GM23248 (cell line): ENCODE data around the gene TRAM2. TPM values are rescaled to one million over a fixed set of nuclear protein-coding genes. Genes with fewer than 3 reads are reported as not detected.

Experiments
- DNase-seq: peaks from one replicate; pipeline ENCODE4 v3.0.0-alpha.2; 2015
- H2AFZ ChIP-seq: fragments of 200-600 bp; sonication (generic); 2 replicates; pipeline ENCODE4 v1.6.1; 2016; ENCODE audit warnings: antibody characterized with exemption
- H3F3A ChIP-seq: fragments of 200-600 bp; sonication (generic); 2 replicates; pipeline ENCODE4 v1.6.1; 2016; ENCODE audit warnings: mild to moderate bottlenecking, antibody characterized with exemption, mixed run types; ENCODE audit not compliant: insufficient read depth
- H3K27ac ChIP-seq: fragments of 200-600 bp; sonication (generic); 2 replicates; pipeline ENCODE4 v1.5.1; 2016; ENCODE audit warnings: mild to moderate bottlenecking
- H3K27me3 ChIP-seq: fragments of 200-600 bp; sonication (generic); replicated peaks from 2 replicates; pipeline ENCODE4 v1.6.1; 2016; ENCODE audit warnings: mild to moderate bottlenecking; ENCODE audit not compliant: insufficient read depth
- H3K36me3 ChIP-seq: fragments of 200-600 bp; sonication (generic); 2 replicates; pipeline ENCODE4 v1.6.1; 2016; ENCODE audit warnings: low read depth, mild to moderate bottlenecking
- H3K4me1 ChIP-seq: fragments of 200-600 bp; sonication (generic); 2 replicates; pipeline ENCODE4 v1.6.1; 2016; ENCODE audit warnings: mild to moderate bottlenecking; ENCODE audit not compliant: insufficient read depth
- H3K4me2 ChIP-seq: fragments of 200-600 bp; sonication (generic); one replicate; pipeline ENCODE4 v1.6.1; 2016; ENCODE audit warnings: mild to moderate bottlenecking; ENCODE audit not compliant: unreplicated experiment
- H3K4me3 ChIP-seq: fragments of 200-600 bp; sonication (generic); 2 replicates; pipeline ENCODE4 v1.5.1; 2016; ENCODE audit warnings: mild to moderate bottlenecking
- H3K79me2 ChIP-seq: fragments of 200-600 bp; sonication (generic); 2 replicates; pipeline ENCODE4 v1.6.1; 2016; ENCODE audit warnings: mild to moderate bottlenecking; ENCODE audit not compliant: insufficient read depth
- H3K9ac ChIP-seq: fragments of 200-600 bp; sonication (generic); 2 replicates; pipeline ENCODE4 v1.6.1; 2016; ENCODE audit warnings: mild to moderate bottlenecking
- H3K9me2 ChIP-seq: fragments of 200-600 bp; sonication (generic); 2 replicates; pipeline ENCODE4 v1.6.1; 2016; ENCODE audit warnings: mixed run types, mild to moderate bottlenecking, moderate library complexity; ENCODE audit not compliant: insufficient read depth
- H3K9me3 ChIP-seq: fragments of 200-600 bp; sonication (generic); one replicate; pipeline ENCODE4 v1.6.1; 2017; ENCODE audit warnings: low read depth
- H4K20me1 ChIP-seq: fragments of 200-600 bp; sonication (generic); 2 replicates; pipeline ENCODE4 v1.6.0; 2016; ENCODE audit not compliant: insufficient read depth
- EZH2 ChIP-seq: fragments of 200-600 bp; sonication (generic); IDR thresholded peaks from 2 replicates; pipeline ENCODE4 v1.6.1; 2018; ENCODE audit warnings: antibody characterized with exemption, mild to moderate bottlenecking; ENCODE audit not compliant: insufficient read depth, poor library complexity, severe bottlenecking
- EZH2phosphoT487 ChIP-seq: fragments of 200-600 bp; sonication (generic); IDR thresholded peaks from 2 replicates; pipeline ENCODE4 v1.6.1; 2018; ENCODE audit warnings: antibody characterized with exemption, moderate library complexity, mild to moderate bottlenecking, low read depth; ENCODE audit not compliant: insufficient read depth
- WGBS, 2 experiments: methylation state at CpG; one replicate each; pipeline ENCODE4 v1.1.6; 2015 to 2017; ENCODE audit warnings: low lambda C conversion rate in 2 of 2, low coverage in 1 of 2; ENCODE audit errors: missing lambda C conversion rate in 2 of 2; 5-methylcytosine and 5-hydroxymethylcytosine counted together
- in situ Hi-C: fragments of 300-500 bp; cut with MboI; formaldehyde crosslinking; loops from 2 replicates; pipeline ENCODE4 v1.15.0; 2020
- polyA plus RNA-seq: library from polyadenylated mRNA; unstranded; fragments of >200 nt; fragmentation: Nextera tagmentation; extraction: Ambion mirVana; gene quantifications from 2 replicates; pipeline ENCODE4 v1.2.1, GENCODE V29; 2016
- total RNA-seq: library from RNA; depleted of rRNA; stranded (reverse); fragments of >200 nt; shearing (Covaris generic); gene quantifications from 2 replicates; pipeline ENCODE4 v1.2.3, GENCODE V29; 2014

The TRAM2 gene
- total and polyA plus RNA-seq, 2 experiments from 2014 or later, result 141 to 174 TPM

- DNase-seq, result no peak
- Histone ChIP-seq H3K36me3 (peaks cover 4% of the 10 kb centered on the region; the same call in 1 of the 2 replicates), H3K4me2 (peak overlapping the region; percentile 96), H3F3A (peaks cover 51% of the 10 kb centered on the region), H3K4me3 (peak overlapping the region; percentile 92), H3K27ac (peak overlapping the region; percentile 93), H3K9me3 (no peaks in the 10 kb centered on the region), H3K9me2 (no peaks in the 10 kb centered on the region), H2AFZ (no peak overlapping the region), H4K20me1 (no peaks in the 10 kb centered on the region), H3K4me1 (peaks cover 40% of the 10 kb centered on the region), H3K27me3 (no peaks in the 10 kb centered on the region), H3K9ac (peak overlapping the region; percentile 98), H3K79me2 (peaks cover 69% of the 10 kb centered on the region)
- WGBS, 2 experiments, result 0% methylated on average over 8 of the region's 8 CpGs
- TF ChIP-seq EZH2phosphoT487, result no peak
- TF ChIP-seq EZH2, result no peak
- in situ Hi-C loops, result no loop called here
Observed at GRCh38 chr6:52576054-52576391, 837 bp downstream of the TRAM2 start.

DNA sequence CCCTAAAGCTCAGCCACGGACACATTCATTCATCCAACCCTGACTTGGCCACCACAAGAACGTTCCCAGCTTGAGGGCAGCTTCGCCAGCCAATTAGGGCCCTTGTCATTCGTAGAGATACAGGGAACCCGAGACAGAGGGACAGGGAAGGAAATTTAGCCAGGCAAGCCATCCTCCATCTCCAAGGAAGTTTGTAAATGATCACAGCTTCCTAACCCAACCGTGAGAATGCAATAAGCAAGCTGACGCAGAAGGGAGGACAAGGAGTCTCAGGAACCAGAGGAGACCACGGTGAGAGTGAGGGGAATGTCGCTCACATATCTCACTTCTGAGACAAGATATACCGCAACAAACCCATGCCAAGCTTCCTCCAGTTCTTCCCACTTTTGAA is 1.4 kb downstream of the TRAM2 start:
- Histone ChIP-seq H4K20me1 (no peaks in the 10 kb centered on the region), H3K9ac (peak overlapping the region; percentile 98), H3K9me2 (no peaks in the 10 kb centered on the region), H3K9me3 (no peaks in the 10 kb centered on the region), H3F3A (peaks cover 55% of the 10 kb centered on the region), H3K79me2 (peaks cover 75% of the 10 kb centered on the region), H3K4me1 (peaks cover 45% of the 10 kb centered on the region), H3K27me3 (no peaks in the 10 kb centered on the region), H3K4me2 (peak overlapping the region; percentile 96), H3K4me3 (peak overlapping the region; percentile 92), H3K27ac (peak overlapping the region; percentile 93), H3K36me3 (peaks cover 4% of the 10 kb centered on the region; the same call in 1 of the 2 replicates), H2AFZ (no peak overlapping the region)
- 2% methylated on average over 10 of the region's 10 CpGs for whole genome bisulfite sequencing, 2 experiments
- TF ChIP-seq EZH2 (no peak), EZH2phosphoT487 (no peak)
- peak; percentile 66 for DNase-seq
- in situ Hi-C loops, result no loop called here

- peak overlapping the region; percentile 98 for H3K9ac ChIP-seq
- TF ChIP-seq EZH2, result no peak
- TF ChIP-seq EZH2phosphoT487, result no peak
- peaks cover 81% of the 10 kb centered on the region for H3K79me2 ChIP-seq
- peaks cover 60% of the 10 kb centered on the region for H3F3A ChIP-seq
- H3K9me3 ChIP-seq, result no peaks in the 10 kb centered on the region
- no peaks in the 10 kb centered on the region for H3K9me2 ChIP-seq
- peak; percentile 89 for DNase-seq
- H3K4me3 ChIP-seq, result peak overlapping the region; percentile 92
- peaks cover 51% of the 10 kb centered on the region for H3K4me1 ChIP-seq
- no peaks in the 10 kb centered on the region for H3K27me3 ChIP-seq
- peak overlapping the region; percentile 96 for H3K4me2 ChIP-seq
- peaks cover 4% of the 10 kb centered on the region; the same call in 1 of the 2 replicates for H3K36me3 ChIP-seq
- in situ Hi-C loops, result no loop called here
- peak overlapping the region; percentile 93 for H3K27ac ChIP-seq
- H2AFZ ChIP-seq, result no peak overlapping the region
- no peaks in the 10 kb centered on the region for H4K20me1 ChIP-seq
- WGBS, 2 experiments, result 1 to 2% methylated on average over 13 of the region's 13 CpGs
Observed at GRCh38 chr6:52574709-52575501, 2.0 kb downstream of the TRAM2 start.

- peak; percentile 61 for DNase-seq
- in situ Hi-C loops, result no loop called here
- H2AFZ ChIP-seq, result no peak overlapping the region
Observed at GRCh38 chr6:52573295-52573694, 3.6 kb downstream of the TRAM2 start.

More at GRCh38 chr6:52573295-52573694, 3.6 kb downstream of the TRAM2 start:
- Histone ChIP-seq H4K20me1 (no peaks in the 10 kb centered on the region), H3F3A (peaks cover 75% of the 10 kb centered on the region), H3K27me3 (no peaks in the 10 kb centered on the region), H3K9me3 (no peaks in the 10 kb centered on the region), H3K4me1 (peaks cover 64% of the 10 kb centered on the region), H3K9ac (peak overlapping the region; percentile 98), H3K4me3 (peak overlapping the region; percentile 92), H3K9me2 (no peaks in the 10 kb centered on the region), H3K4me2 (peak overlapping the region; percentile 96), H3K27ac (peak overlapping the region; percentile 93), H3K36me3 (peaks cover 9% of the 10 kb centered on the region; the same call in 1 of the 2 replicates), H3K79me2 (peaks cover 93% of the 10 kb centered on the region)
- no peak for TF ChIP-seq EZH2phosphoT487
- no peak for TF ChIP-seq EZH2
- WGBS, 2 experiments, result 0 to 5% methylated on average over 2 of the region's 2 CpGs
